SK-N-SH (cell line): ENCODE data around the gene KCNN3. TPM values are rescaled to one million over a fixed set of nuclear protein-coding genes. Genes with fewer than 3 reads are reported as not detected.

Experiments
- CTCF ChIA-PET: fragments of 300-600, 350-600 bp; formaldehyde crosslinking; extraction: SDS; loops from one replicate; lab custom pipeline; 2021; lab: Yijun Ruan, JAX
- POLR2A ChIA-PET: fragments of 350-600 bp; sonication (Branson Sonifier 250); formaldehyde crosslinking; extraction: SDS; loops from one replicate; lab custom pipeline; 2020; ENCODE audit warnings: antibody characterized with exemption, inconsistent platforms; lab: Yijun Ruan, JAX
- DNase-seq: peaks from one replicate; pipeline ENCODE4 v3.0.0; 2012
- H2AFZ ChIP-seq: fragments of 200-600 bp; sonication (generic); 2 replicates; pipeline ENCODE4 v1.8.1; 2016; ENCODE audit warnings: antibody characterized with exemption, mild to moderate bottlenecking, low read depth
- H3F3A ChIP-seq: fragments of 200-600 bp; sonication (generic); replicated peaks from 2 replicates; pipeline ENCODE3; 2016; ENCODE audit warnings: antibody characterized with exemption, mild to moderate bottlenecking; ENCODE audit not compliant: insufficient read depth
- H3K27ac ChIP-seq, 2 experiments: fragments of 200-500 bp in 1 of 2; fragments of 200-600 bp in 1 of 2; sonication (Bioruptor generic) in 1 of 2; sonication (generic), shearing (Covaris generic) in 1 of 2; 2 replicates each; pipeline versions ENCODE4 v1.5.1 to v1.6.1; 2014 to 2016; ENCODE audit warnings: low read depth in 2 of 2, inconsistent platforms in 1 of 2, low read length in 1 of 2, mild to moderate bottlenecking in 1 of 2, mixed read lengths in 1 of 2
- H3K27me3 ChIP-seq: fragments of 200-600 bp; sonication (generic), shearing (Covaris generic); 2 replicates; pipeline ENCODE4 v1.6.1; 2016; ENCODE audit warnings: mixed run types; ENCODE audit not compliant: insufficient read depth
- H3K36me3 ChIP-seq, 2 experiments: fragments of 200-500 bp in 1 of 2; fragments of 200-600 bp in 1 of 2; sonication (Bioruptor generic) in 1 of 2; sonication (generic) in 1 of 2; replicated peaks in 1 of 2; 2 replicates each; pipeline versions ENCODE3 to v1.5.1; 2014 to 2016; ENCODE audit warnings: low read length in 1 of 2, mild to moderate bottlenecking in 1 of 2; ENCODE audit not compliant: insufficient read depth in 2 of 2, control insufficient read depth in 1 of 2
- H3K4me1 ChIP-seq, 2 experiments: fragments of 200-500 bp in 1 of 2; fragments of 200-600 bp in 1 of 2; sonication (Bioruptor generic) in 1 of 2; sonication (generic), shearing (Covaris generic) in 1 of 2; 2 replicates each; pipeline versions ENCODE4 v1.5.1 to v1.6.1; 2014 to 2016; ENCODE audit warnings: low read depth in 1 of 2, low read length in 1 of 2, mixed run types in 1 of 2; ENCODE audit not compliant: insufficient read depth in 2 of 2, control insufficient read depth in 1 of 2
- H3K4me2 ChIP-seq: fragments of 200-600 bp; sonication (generic), shearing (Covaris generic); 2 replicates; pipeline ENCODE4 v1.6.1; 2017; ENCODE audit warnings: mixed run types
- H3K4me3 ChIP-seq, 2 experiments: fragments of 200-500 bp in 1 of 2; fragments of 200-600 bp in 1 of 2; sonication (Bioruptor generic) in 1 of 2; sonication (generic), shearing (Covaris generic) in 1 of 2; 2 replicates each; pipeline versions ENCODE4 v1.5.1 to v1.8.1; 2014 to 2016; ENCODE audit warnings: low read depth in 2 of 2, inconsistent platforms in 1 of 2, low read length in 1 of 2, mild to moderate bottlenecking in 1 of 2, mixed read lengths in 1 of 2, moderate library complexity in 1 of 2
- H3K79me2 ChIP-seq: fragments of 200-600 bp; sonication (generic); 2 replicates; pipeline ENCODE4 v1.8.1; 2017; ENCODE audit warnings: mild to moderate bottlenecking; ENCODE audit not compliant: insufficient read depth
- H3K9ac ChIP-seq: fragments of 200-600 bp; sonication (generic); 2 replicates; pipeline ENCODE4 v1.6.1; 2017; ENCODE audit warnings: mixed run types
- H3K9me2 ChIP-seq: fragments of 200-600 bp; sonication (generic); 2 replicates; pipeline ENCODE4 v1.6.1; 2017; ENCODE audit warnings: mixed run types
- H3K9me3 ChIP-seq: fragments of 200-600 bp; sonication (generic); 2 replicates; pipeline ENCODE4 v1.6.1; 2017; ENCODE audit warnings: mixed run types, mild to moderate bottlenecking, moderate library complexity
- H4K20me1 ChIP-seq: fragments of 200-600 bp; sonication (generic); 2 replicates; pipeline ENCODE4 v1.6.1; 2017; ENCODE audit warnings: mild to moderate bottlenecking, mixed run types; ENCODE audit not compliant: insufficient read depth
- ELF1 ChIP-seq: IDR thresholded peaks from 2 replicates; pipeline ENCODE4 v1.4.0; 2012
- EP300 ChIP-seq, 2 experiments: IDR thresholded peaks; 2 replicates each; pipeline versions ENCODE4 v1.4.0 to v1.6.1; 2012; ENCODE audit warnings: borderline replicate concordance in 1 of 2, low read depth in 1 of 2, low read length in 1 of 2
- EZH2phosphoT487 ChIP-seq: fragments of 200-600 bp; sonication (generic); IDR thresholded peaks from 2 replicates; pipeline ENCODE4 v1.6.1; 2017; ENCODE audit warnings: low read depth, mixed run types, mild to moderate bottlenecking, antibody characterized with exemption, moderate library complexity, borderline replicate concordance
- FOSL2 ChIP-seq: IDR thresholded peaks from 2 replicates; pipeline ENCODE4 v1.4.0; 2012; ENCODE audit warnings: low read depth, mild to moderate bottlenecking, moderate library complexity, borderline replicate concordance
- FOXJ3 ChIP-seq: sonication (generic); formaldehyde crosslinking; IDR thresholded peaks from 2 replicates; pipeline ENCODE4 v1.5.1; 2020; ENCODE audit warnings: mild to moderate bottlenecking, missing genetic modification reagents
- FOXM1 ChIP-seq: IDR thresholded peaks from 2 replicates; pipeline ENCODE4 v1.4.0; 2012; ENCODE audit warnings: low read depth, mild to moderate bottlenecking
- GABPA ChIP-seq: IDR thresholded peaks from 2 replicates; pipeline ENCODE4 v1.4.0; 2012; ENCODE audit warnings: low read depth, mild to moderate bottlenecking
- JUND ChIP-seq: IDR thresholded peaks from 2 replicates; pipeline ENCODE4 v1.4.0; 2012
- MAX ChIP-seq: IDR thresholded peaks from 2 replicates; pipeline ENCODE4 v1.4.0; 2012; ENCODE audit warnings: low read depth
- MEF2A ChIP-seq: IDR thresholded peaks from 2 replicates; pipeline ENCODE4 v1.4.0; 2012; ENCODE audit warnings: low read depth, borderline replicate concordance
- NRF1 ChIP-seq: IDR thresholded peaks from 2 replicates; pipeline ENCODE4 v1.6.1; 2012; ENCODE audit warnings: low read depth, mild to moderate bottlenecking, low read length
- SIN3A ChIP-seq: IDR thresholded peaks from 2 replicates; pipeline ENCODE4 v1.6.1; 2012; ENCODE audit warnings: low read depth, mild to moderate bottlenecking, low read length, moderate library complexity, borderline replicate concordance
- SMC3 ChIP-seq: IDR thresholded peaks from 2 replicates; pipeline ENCODE4 v1.6.1; 2012; ENCODE audit warnings: low read depth, low read length, improper control_type of control experiment
- TAF1 ChIP-seq: IDR thresholded peaks from 2 replicates; pipeline ENCODE4 v1.6.1; 2012; ENCODE audit warnings: low read depth, mild to moderate bottlenecking, low read length, moderate library complexity, borderline replicate concordance
- TEAD4 ChIP-seq: IDR thresholded peaks from 2 replicates; pipeline ENCODE4 v1.4.0; 2012; ENCODE audit warnings: mild to moderate bottlenecking, borderline replicate concordance; ENCODE audit not compliant: insufficient read depth
- USF1 ChIP-seq: IDR thresholded peaks from 2 replicates; pipeline ENCODE4 v1.4.0; 2012; ENCODE audit warnings: low read depth, borderline replicate concordance
- USF2 ChIP-seq: fragments of 150-350 bp; IDR thresholded peaks from 2 replicates; pipeline ENCODE4 v1.6.1; 2017; ENCODE audit warnings: antibody characterized with exemption, low read length, low read depth, borderline replicate concordance
- ZBTB33 ChIP-seq: IDR thresholded peaks from 2 replicates; pipeline ENCODE4 v1.4.0; 2012; ENCODE audit warnings: low read depth, borderline replicate concordance
- WGBS: methylation state at CpG from one replicate; pipeline ENCODE4 v1.1.6; 2017; ENCODE audit warnings: low lambda C conversion rate; 5-methylcytosine and 5-hydroxymethylcytosine counted together
- polyA plus RNA-seq, 3 experiments: library from polyadenylated mRNA; depleted of rRNA; stranded (reverse); fragments of >200 nt; gene quantifications; 2 replicates each; pipeline ENCODE4 v1.2.3, GENCODE V29; 2012

The KCNN3 gene
- polyA plus RNA-seq, 1 of the 3 experiments (the other 2 are of a cell fraction) = 0.16 TPM

- no peaks in the 10 kb centered on the region for H3K9me3 ChIP-seq
- peaks cover 0 to 6% of the 10 kb centered on the region in 2 experiments; a peak in 1 of 4 replicates for H3K4me1 ChIP-seq
- no peak overlapping the region for H2AFZ ChIP-seq
- no peak for DNase-seq
- ChIA-PET CTCF (interaction anchor here (0.7 to 1.3 kb wide), 4 partner anchors 38 to 160 kb away, joined by 3 read pairs; no protein-coding TSS in a partner anchor), POLR2A (no interaction called here)
- H4K20me1 ChIP-seq = no peaks in the 10 kb centered on the region
- H3F3A ChIP-seq = no peaks in the 10 kb centered on the region
- H3K9me2 ChIP-seq = no peaks in the 10 kb centered on the region
- H3K4me2 ChIP-seq = no peak overlapping the region
- 59% methylated on average over 9 of the region's 17 CpGs for WGBS
- no peak overlapping the region for H3K9ac ChIP-seq
- H3K27ac ChIP-seq = no peak overlapping the region
- no peak for TF ChIP-seq EZH2phosphoT487
- no peak for TF ChIP-seq TAF1
- H3K4me3 ChIP-seq = no peak overlapping the region
- H3K27me3 ChIP-seq = no peaks in the 10 kb centered on the region
- no peaks in the 10 kb centered on the region for H3K36me3 ChIP-seq
- H3K79me2 ChIP-seq = no peaks in the 10 kb centered on the region
These were observed 162.1 kb downstream of the KCNN3 start for GRCh38 chr1:154707901-154708463.

- Histone ChIP-seq H3K4me1 (peaks cover 0 to 3% of the 10 kb centered on the region in 2 experiments; a peak in 1 of 4 replicates), H3K27me3 (no peaks in the 10 kb centered on the region), H3K4me2 (no peak overlapping the region), H4K20me1 (no peaks in the 10 kb centered on the region), H3K79me2 (no peaks in the 10 kb centered on the region)
- WGBS = 38% methylated on average over 1 of the region's 1 CpG
- no peak for DNase-seq
- TF ChIP-seq TEAD4 (no peak), MAX (no peak), GABPA (no peak), USF1 (no peak), MEF2A (no peak), ZBTB33 (no peak), USF2 (no peak), FOXJ3 (no peak), FOXM1 (no peak), JUND (no peak), SMC3 (no peak), ELF1 (no peak), NRF1 (no peak), EP300 (IDR thresholded peaks at IDR 0.05; ENCODE audit: borderline replicate concordance in 1 of 2, low read depth in 1 of 2, low read length in 1 of 2) (no peak), FOSL2 (no peak), SIN3A (no peak)
- TF ChIP-seq, all 33 proteins: peak for 0
- no peak overlapping the region for H3K27ac ChIP-seq
- no peaks in the 10 kb centered on the region for H3K9me3 ChIP-seq
- H3F3A ChIP-seq = no peaks in the 10 kb centered on the region
- ChIA-PET POLR2A (no interaction called here), CTCF (interaction anchor here (1.0 kb wide), 2 partner anchors 11 to 171 kb away, joined by 3 read pairs; no protein-coding TSS in a partner anchor)
- H3K9me2 ChIP-seq = no peaks in the 10 kb centered on the region
- H2AFZ ChIP-seq = no peak overlapping the region
- H3K9ac ChIP-seq = no peak overlapping the region
- no peaks in the 10 kb centered on the region for H3K36me3 ChIP-seq
- H3K4me3 ChIP-seq = no peak overlapping the region
These were observed 163.2 kb downstream of the KCNN3 start for GRCh38 chr1:154706851-154707250.
